GM18505 (cell line): ENCODE measurements around the gene RNF112.

Source experiments
- ATAC-seq: cut with Tn5 transposase; IDR thresholded peaks from one replicate; pipeline ENCODE4 v1.9.1; 2021; ENCODE audit not compliant: unreplicated experiment
- POLR2A ChIP-seq: IDR thresholded peaks from 4 replicates; pipeline ENCODE4 v1.6.1; 2011; ENCODE audit warnings: borderline replicate concordance; ENCODE audit not compliant: insufficient read depth, insufficient read length; ENCODE audit errors: extremely low read depth

RNF112 gene

GRCh38 chr17:19410875-19411620 is at the start of gene RNF112:
Gene RNF112 (plus strand): TSS chr17:19411232. CDS start chr17:19411409, 177 bp downstream.
- no peak for TF ChIP-seq POLR2A
- ATAC-seq, result no peak

GRCh38 chr17:19361326-19361725 is 49.7 kb upstream of the RNF112 start:
- TF ChIP-seq POLR2A, result no peak
- no peak for ATAC-seq

- no peak for ATAC-seq
- TF ChIP-seq POLR2A, result no peak
Measured at GRCh38 chr17:19361944-19362276, 49.1 kb upstream of the RNF112 start.

DNA sequence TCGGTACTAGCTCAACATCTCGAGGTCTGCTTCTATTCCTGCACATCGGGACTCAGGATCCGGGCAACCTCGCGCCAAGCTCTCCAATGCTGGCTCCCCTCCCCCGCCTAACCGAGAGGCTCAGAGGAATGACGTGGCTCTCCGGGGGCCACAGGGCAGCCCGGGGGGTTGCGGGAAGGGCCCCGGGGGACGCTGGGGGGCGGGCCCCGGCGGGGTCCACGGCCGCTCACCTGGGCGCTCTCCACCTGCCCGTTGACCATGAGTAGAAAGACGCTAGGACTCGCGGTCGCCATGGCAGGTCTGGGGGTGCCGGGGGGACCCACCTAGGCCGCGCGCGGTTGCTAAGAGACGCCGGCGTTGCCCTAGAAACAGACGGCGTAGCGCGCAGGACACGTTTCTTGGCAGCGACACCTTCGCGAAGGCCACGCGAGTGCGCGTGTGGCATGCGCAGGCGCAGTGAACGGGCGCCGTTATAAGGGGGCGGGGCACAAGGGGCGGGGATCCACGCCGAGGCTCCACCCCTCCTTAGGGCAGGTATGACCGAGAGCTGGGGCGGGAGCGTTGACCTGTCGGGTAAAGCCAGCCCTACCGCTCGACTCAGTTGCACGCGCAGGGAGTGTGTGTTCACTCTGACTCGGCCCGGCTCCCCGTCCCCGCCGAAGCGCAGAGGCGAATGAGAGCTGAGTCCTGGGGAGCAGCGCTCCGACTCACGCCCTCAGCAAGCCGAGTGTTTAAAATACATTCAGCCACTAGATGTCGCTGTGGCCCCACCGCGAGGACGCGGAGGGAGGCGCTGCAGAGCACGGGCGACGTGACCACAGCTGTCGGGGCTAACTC is 48.5 kb upstream of the RNF112 start, which contains the start of gene B9D1:
Gene B9D1, minus strand, starts transcription at position 447 of the 837 bp plus-strand sequence. Its CDS starts 154 bp downstream, at position 293.
- ATAC-seq, result peak; percentile 78
- no peak for TF ChIP-seq POLR2A

- ATAC-seq, result no peak
- TF ChIP-seq POLR2A, result no peak
Measured at GRCh38 chr17:19363114-19363438, 48.0 kb upstream of the RNF112 start.

DNA sequence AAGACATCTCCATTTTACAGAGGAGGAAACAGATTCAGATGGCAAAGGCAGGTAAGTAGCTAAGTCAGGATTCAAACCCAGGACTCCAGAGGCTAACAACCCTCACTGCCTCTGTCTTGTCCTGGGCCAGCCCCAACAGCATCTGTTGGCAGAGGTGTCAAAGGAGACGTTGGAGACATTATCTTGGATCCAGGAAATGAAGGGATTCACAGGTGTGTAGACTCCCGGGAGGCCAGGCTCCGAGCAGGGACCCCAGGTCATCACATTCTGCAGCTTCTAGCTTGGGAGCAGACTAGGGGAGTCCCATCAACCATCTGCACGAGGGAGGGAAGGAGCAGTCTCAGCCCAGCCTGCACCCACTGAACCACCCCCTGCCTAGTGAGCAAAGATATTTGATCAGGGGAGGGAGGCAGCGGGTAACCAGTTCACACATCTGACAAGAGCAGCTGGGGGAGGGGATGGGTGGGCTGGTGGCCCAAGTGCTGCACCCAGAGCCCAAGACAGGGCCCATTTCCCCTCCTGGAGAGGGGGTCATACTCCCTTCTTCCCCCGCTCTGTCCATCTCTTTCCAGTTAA is 47.5 kb upstream of the RNF112 start:
- TF ChIP-seq POLR2A, result no peak
- no peak for ATAC-seq

DNA sequence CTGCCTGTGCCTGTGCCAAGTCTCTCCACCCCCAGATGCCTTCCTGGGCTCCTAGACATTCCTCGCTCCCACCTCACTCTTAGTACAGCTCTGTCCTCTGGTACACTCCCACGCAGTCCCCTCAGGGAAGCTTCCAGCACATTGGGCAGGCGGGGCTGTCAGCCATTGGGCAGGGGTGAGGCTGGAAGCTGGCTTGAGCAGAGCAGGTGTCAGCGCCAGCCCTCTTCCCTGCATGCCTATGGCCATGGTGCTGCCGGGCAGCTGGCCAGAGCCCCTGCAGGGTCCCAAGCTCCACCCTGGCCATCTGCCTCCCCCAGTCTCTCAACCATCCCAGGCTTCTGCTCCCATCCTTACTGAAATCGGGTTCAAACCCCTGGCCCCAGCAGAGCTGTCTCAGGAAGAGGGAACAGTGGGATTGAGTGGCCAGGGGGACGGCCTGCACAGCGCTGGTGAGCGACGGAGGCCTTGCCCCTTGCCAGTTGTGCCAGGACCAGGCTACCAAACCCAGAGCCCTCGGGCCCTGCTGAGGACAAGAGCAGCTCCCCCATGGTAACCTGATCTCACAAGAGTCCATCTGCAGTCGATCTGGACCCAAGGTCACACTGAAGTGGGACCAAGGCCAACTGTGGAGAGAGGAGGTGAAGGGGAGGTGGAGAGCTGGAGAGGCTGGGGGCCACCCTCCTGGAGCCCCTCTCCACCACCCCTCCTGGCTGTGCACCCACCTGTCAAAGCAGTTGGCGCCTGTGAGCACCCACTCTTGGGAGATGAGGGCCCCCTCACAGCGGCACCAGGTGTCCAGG is 46.1 kb upstream of the RNF112 start:
- ATAC-seq, result no peak
- no peak for TF ChIP-seq POLR2A

DNA sequence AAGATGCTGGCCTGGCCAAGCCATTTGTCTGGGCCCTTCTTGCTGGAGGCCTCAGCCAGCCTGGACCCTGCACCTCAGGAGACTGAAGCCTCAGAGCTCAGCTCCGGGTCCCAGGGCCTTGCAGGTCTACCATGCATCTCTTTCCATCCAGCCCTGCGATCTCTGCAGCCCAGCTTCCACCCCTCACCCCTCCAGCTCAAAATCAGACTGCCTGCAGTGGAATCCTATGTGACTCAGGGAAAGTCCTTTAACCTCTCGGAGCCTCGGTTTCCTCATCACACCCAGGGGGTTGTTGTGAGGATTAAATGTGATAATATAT is 45.6 kb upstream of the RNF112 start:
- ATAC-seq, result no peak
- no peak for TF ChIP-seq POLR2A

DNA sequence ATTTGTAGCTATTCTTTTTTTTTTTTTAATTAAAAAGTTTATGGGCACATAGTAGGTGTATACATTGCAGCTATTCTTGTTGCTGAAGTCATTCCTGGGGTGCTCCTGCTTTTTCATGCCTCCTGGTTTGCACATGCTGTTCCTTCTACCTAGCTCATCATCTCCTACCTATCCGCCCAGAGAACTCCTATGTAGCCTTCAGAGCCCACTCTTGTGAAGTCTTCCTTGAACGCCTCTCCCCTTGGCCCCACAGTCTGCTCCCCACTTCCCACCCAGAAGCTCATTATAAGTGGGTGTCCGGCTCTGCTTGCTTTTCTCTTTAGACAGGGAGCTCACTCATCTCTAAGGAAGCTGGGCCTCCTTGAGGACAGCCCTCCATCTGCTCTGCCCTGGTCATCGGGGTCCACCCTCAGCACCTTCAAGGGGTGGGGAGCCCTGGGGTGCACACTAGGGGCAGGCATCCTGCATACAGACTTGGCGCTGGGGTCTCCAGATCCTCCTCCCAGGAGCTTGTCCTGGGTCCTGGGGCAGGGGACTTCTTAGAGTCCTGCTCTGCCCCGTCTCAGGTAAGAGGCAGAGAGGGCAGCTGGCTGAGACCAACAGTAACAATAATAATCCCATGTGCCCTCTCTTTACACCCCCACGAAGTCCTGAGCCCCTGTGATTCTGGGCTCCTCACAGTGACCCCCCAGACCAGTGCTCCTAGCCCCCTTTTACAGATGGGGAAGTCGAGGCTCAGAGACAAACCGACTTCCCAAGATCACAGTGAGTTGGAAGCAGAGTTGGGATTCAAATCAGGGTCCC is 45.0 kb upstream of the RNF112 start:
- ATAC-seq, result no peak
- TF ChIP-seq POLR2A, result no peak

DNA sequence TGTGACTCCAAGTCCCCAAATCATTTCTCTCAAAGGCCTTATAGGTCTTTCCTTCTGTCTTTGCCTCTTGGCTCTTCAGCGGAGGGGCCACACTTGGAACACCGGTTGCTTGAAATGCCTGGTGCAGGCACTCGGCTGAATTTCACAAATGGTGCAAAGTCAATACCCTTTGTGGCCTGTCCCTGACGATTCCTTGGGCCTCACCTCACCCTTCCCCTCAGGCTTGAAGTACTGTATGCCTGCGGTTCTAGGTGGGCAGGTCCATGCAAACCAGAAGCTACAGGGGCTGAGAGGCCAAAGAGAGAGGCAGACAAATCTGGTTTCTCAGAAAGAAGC is 44.4 kb upstream of the RNF112 start:
- no peak for ATAC-seq
- no peak for TF ChIP-seq POLR2A

DNA sequence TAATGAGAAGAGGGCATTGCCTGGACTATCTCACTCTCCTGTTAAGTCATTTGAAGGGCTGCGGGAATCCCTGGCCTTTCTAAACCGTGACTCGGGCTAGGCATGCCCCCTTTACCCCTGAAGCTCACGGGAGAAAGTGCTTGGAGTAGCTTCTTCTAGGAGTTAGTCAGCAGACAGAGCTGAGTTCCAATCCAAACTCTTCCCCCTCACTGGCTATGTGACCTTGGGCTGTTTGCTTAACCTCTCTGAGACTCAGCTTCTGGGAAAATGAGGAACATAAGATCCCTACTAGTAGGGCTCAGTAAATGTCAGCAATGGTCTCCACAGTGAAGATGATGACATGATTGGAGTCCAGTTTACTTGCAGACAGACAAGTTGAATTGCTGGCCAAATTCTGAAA is 42.8 kb upstream of the RNF112 start:
- no peak for ATAC-seq
- TF ChIP-seq POLR2A, result no peak

DNA sequence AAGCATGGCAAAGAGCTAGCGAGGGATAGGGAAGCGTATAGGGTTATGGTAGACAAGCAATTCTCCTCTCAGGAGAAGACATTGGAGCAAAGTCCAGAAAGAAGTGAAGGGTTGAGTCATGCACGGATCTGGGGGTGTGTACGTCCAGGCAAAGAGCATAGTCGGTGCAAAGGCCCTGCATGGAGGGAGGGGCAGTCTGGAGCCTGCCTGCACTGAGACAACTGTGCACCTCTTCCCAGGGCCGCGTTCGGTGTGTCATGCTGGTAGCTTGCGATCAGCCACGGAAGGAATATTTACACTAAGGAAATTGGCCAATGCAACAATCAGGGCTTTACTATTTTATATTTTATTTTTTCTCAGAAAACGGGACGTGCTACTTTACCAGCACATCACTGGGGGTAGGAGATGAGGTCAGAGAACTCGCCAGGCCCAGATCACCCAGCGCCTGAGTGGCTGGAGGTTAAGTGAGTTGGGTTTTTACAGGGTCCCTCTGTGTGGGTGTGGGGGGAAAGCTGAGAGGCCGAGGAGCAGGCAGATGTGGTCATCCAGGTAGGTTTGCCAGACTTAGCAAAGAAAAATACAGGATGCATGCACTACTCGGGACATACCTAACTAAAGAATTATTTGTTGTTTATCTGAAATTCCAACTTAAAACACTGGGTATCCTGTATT is 41.8 kb upstream of the RNF112 start:
- no peak for ATAC-seq
- no peak for TF ChIP-seq POLR2A
